ENCODE data around the gene ZBTB1. TPM values are rescaled to one million over a fixed set of nuclear protein-coding genes. Genes with fewer than 3 reads are reported as not detected.

The ZBTB1 gene
- total RNA-seq, 1 experiment from 2014 or later, result 37.8 TPM

- Histone ChIP-seq H4K91ac (ENCODE audit: insufficient read length, low read depth, low read length) (no peak overlapping the region), H3K4ac (ENCODE audit: low read depth, low read length) (no peak overlapping the region), H3K23ac (ENCODE audit: insufficient read length, low read depth, low read length) (no peak overlapping the region), H2BK120ac (ENCODE audit: low read depth, low read length, poor library complexity, severe bottlenecking) (no peak overlapping the region), H2BK20ac (ENCODE audit: low read depth, low read length, poor library complexity, severe bottlenecking) (no peak overlapping the region), H3K4me1 (ENCODE audit: insufficient read depth, low read length) (no peaks in the 10 kb centered on the region; the same call in 1 of the 2 replicates), H3K23me2 (ENCODE audit: insufficient read length, low read depth, low read length, poor library complexity, severe bottlenecking) (no peaks in the 10 kb centered on the region), H3K9me3 (ENCODE audit: control insufficient read depth, low read depth, low read length) (no peaks in the 10 kb centered on the region), H3T11ph (ENCODE audit: low read length) (no peak overlapping the region), H3K56ac (ENCODE audit: insufficient read length, low read depth, low read length) (no peak overlapping the region), H3K27ac (ENCODE audit: insufficient read length, low read depth, low read length) (no peak overlapping the region), H2AK5ac (ENCODE audit: insufficient read length, low read length) (no peak overlapping the region), H3K79me1 (ENCODE audit: insufficient read depth, low read depth, low read length, poor library complexity, severe bottlenecking) (no peaks in the 10 kb centered on the region), H4K8ac (replicated peaks; ENCODE audit: insufficient read length, low read depth, low read length) (no peak overlapping the region), H4K5ac (ENCODE audit: insufficient read length, low read depth, low read length) (no peak overlapping the region), H3K79me2 (ENCODE audit: insufficient read depth, low read length) (peaks cover 25% of the 10 kb centered on the region; the same call in 1 of the 2 replicates), H2BK5ac (ENCODE audit: insufficient read length, low read length) (no peak overlapping the region), H2BK12ac (ENCODE audit: insufficient read length, low read depth, low read length) (no peak overlapping the region), H2BK15ac (ENCODE audit: low read depth, low read length) (no peak overlapping the region), H3K18ac (ENCODE audit: insufficient read length, low read depth, low read length) (no peak overlapping the region), H3K9ac (ENCODE audit: extremely low read depth, insufficient read length, low read length) (no peak overlapping the region), H3K14ac (ENCODE audit: insufficient read depth, low read length) (no peak overlapping the region), H2AFZ (ENCODE audit: low read length) (no peak overlapping the region), H3K4me2 (ENCODE audit: insufficient read depth, insufficient read length, low read length) (no peak overlapping the region), H3K27me3 (ENCODE audit: insufficient read depth, low read length) (no peaks in the 10 kb centered on the region), H4K20me1 (ENCODE audit: control insufficient read depth, insufficient read depth, insufficient read length) (no peaks in the 10 kb centered on the region)
- no peaks in the 10 kb centered on the region for H3K9me3 Mint-ChIP-seq
- TF ChIP-seq CTCF (conservative IDR thresholded peaks at IDR 0.05), result no peak
- 100% methylated on average over 2 of the region's 2 CpGs for WGBS (ENCODE audit: extremely low coverage, insufficient read length, low lambda C conversion rate)
- DNase-seq, result no peak
- H3K36me3 Mint-ChIP-seq (ENCODE audit: insufficient read depth in 1 of 3, low read depth in 3 of 3), result no peaks in the 10 kb centered on the region
- no peak overlapping the region for H3K27ac Mint-ChIP-seq
- H3K27me3 Mint-ChIP-seq (ENCODE audit: low read depth), result no peaks in the 10 kb centered on the region
- H3K4me1 Mint-ChIP-seq, result peaks cover 25 to 26% of the 10 kb centered on the region in 2 experiments
- no peak overlapping the region for H3K4me3 Mint-ChIP-seq
Measured at GRCh38 chr14:64513271-64513670, 8.7 kb downstream of the ZBTB1 start.
